Natural killer cell (primary cell): Measurements from ENCODE around the gene PROX1. TPM values are rescaled to one million over a fixed set of nuclear protein-coding genes. Genes with fewer than 3 reads are reported as not detected.

Experiments
- ATAC-seq, 3 donors: fragments of 150-1000 bp in 2 of 3; fragments of 200-7000 bp in 1 of 3; cut with Tn5 transposase; 1 replicate in 1 of 3; 2 replicates in 2 of 3; pipeline ENCODE4 v1.10.0; 2021; ENCODE audit warnings: mild to moderate bottlenecking in 2 of 3, moderate library complexity in 2 of 3
- DNase-seq, 2 donors: peaks; one replicate each; pipeline versions ENCODE4 v3.0.0 to v3.0.0-alpha.2; 2013 to 2021; ENCODE audit warnings: mixed read lengths in 1 of 2
- H3K27ac ChIP-seq: one replicate; pipeline ENCODE4 v1.5.1; 2013; ENCODE audit warnings: mild to moderate bottlenecking, low read length
- H3K27me3 ChIP-seq: one replicate; pipeline ENCODE4 v1.6.1; 2013; ENCODE audit warnings: low read length; ENCODE audit not compliant: control insufficient read depth, insufficient read depth
- H3K36me3 ChIP-seq: one replicate; pipeline ENCODE4 v1.6.1; 2013; ENCODE audit warnings: low read length; ENCODE audit not compliant: control insufficient read depth, insufficient read depth
- H3K4me1 ChIP-seq: one replicate; pipeline ENCODE4 v1.6.1; 2013; ENCODE audit warnings: low read length; ENCODE audit not compliant: control insufficient read depth, insufficient read depth
- H3K4me3 ChIP-seq: one replicate; pipeline ENCODE4 v1.5.1; 2013; ENCODE audit warnings: low read length
- H3K9me3 ChIP-seq: one replicate; pipeline ENCODE4 v1.6.1; 2013; ENCODE audit warnings: low read length; ENCODE audit not compliant: control insufficient read depth, insufficient read depth
- H3K27ac Mint-ChIP-seq, 2 donors: one replicate each; pipeline ENCODE4 v1.8.0; 2022; ENCODE audit warnings: mild to moderate bottlenecking in 2 of 2, mixed read lengths in 2 of 2, moderate library complexity in 1 of 2
- H3K27me3 Mint-ChIP-seq, 2 donors: one replicate each; pipeline ENCODE4 v1.8.0; 2022; ENCODE audit warnings: low read depth in 2 of 2, mixed read lengths in 2 of 2
- H3K36me3 Mint-ChIP-seq: one replicate; pipeline ENCODE4 v1.8.0; 2022; ENCODE audit warnings: mixed read lengths
- H3K4me1 Mint-ChIP-seq, 2 donors: one replicate each; pipeline ENCODE4 v1.8.0; 2022; ENCODE audit warnings: mixed read lengths in 2 of 2
- H3K4me3 Mint-ChIP-seq: one replicate; pipeline ENCODE4 v1.8.0; 2022; ENCODE audit warnings: mild to moderate bottlenecking, moderate library complexity, mixed read lengths
- H3K9me3 Mint-ChIP-seq, 2 donors: one replicate each; pipeline ENCODE4 v1.8.0; 2022; ENCODE audit warnings: mixed read lengths in 2 of 2
- CTCF ChIP-seq: fragments of 200-600 bp; IDR thresholded peaks from one replicate; pipeline ENCODE4 v1.8.0; 2022; ENCODE audit warnings: antibody characterized with exemption
- WGBS: methylation state at CpG from one replicate; pipeline ENCODE4 v1.1.7; 2013; ENCODE audit warnings: missing lambda C conversion rate; ENCODE audit not compliant: insufficient coverage; 5-methylcytosine and 5-hydroxymethylcytosine counted together
- intact Hi-C: fragments of 100-400 bp; cut with micrococcal nuclease; formaldehyde crosslinking; loops from one replicate; pipeline ENCODE4 v1.14.2; 2022
- total RNA-seq, 4 donors: library from RNA; stranded (reverse); fragments of 120-200 nt in 1 of 4; gene quantifications; one replicate each; pipeline versions ENCODE4 v1.2.3 to v1.2.4, GENCODE V29; 2013 to 2022

The PROX1 gene
- total RNA-seq, 3 donors from 2014 or later (not counting 1 experiment from before 2014, with no cell fraction given), result not detected

- H3K27me3 ChIP-seq, result no peaks in the 10 kb centered on the region
- no peak overlapping the region for H3K4me3 ChIP-seq
- H3K27ac ChIP-seq, result no peak overlapping the region
- Mint-ChIP-seq H3K36me3 (no peaks in the 10 kb centered on the region), H3K4me1 (no peaks in the 10 kb centered on the region), H3K4me3 (no peak overlapping the region), H3K9me3 (no peaks in the 10 kb centered on the region), H3K27me3 (peaks cover 5 to 8% of the 10 kb centered on the region in 2 donors), H3K27ac (no peak overlapping the region)
- DNase-seq (no peak), ATAC-seq (no peak)
- H3K4me1 ChIP-seq, result no peaks in the 10 kb centered on the region
- 56% methylated on average over 1 of the region's 2 CpGs for WGBS
- TF ChIP-seq CTCF, result no peak
- no peaks in the 10 kb centered on the region for H3K9me3 ChIP-seq
- intact Hi-C loops, result no loop called here
- no peaks in the 10 kb centered on the region for H3K36me3 ChIP-seq
Measured at GRCh38 chr1:214010717-214011116, 22.9 kb downstream of the PROX1 start.

- no peaks in the 10 kb centered on the region for H3K4me1 ChIP-seq
- ATAC-seq (no peak), DNase-seq (no peak)
- TF ChIP-seq CTCF, result no peak
- Mint-ChIP-seq H3K9me3 (no peaks in the 10 kb centered on the region), H3K27me3 (peaks cover 0 to 5% of the 10 kb centered on the region in 2 donors), H3K27ac (no peak overlapping the region), H3K4me1 (no peaks in the 10 kb centered on the region), H3K36me3 (no peaks in the 10 kb centered on the region), H3K4me3 (no peak overlapping the region)
- H3K9me3 ChIP-seq, result no peaks in the 10 kb centered on the region
- WGBS, result 0% methylated on average over 1 of the region's 2 CpGs
- intact Hi-C loops, result no loop called here
- H3K36me3 ChIP-seq, result no peaks in the 10 kb centered on the region
- no peak overlapping the region for H3K4me3 ChIP-seq
- no peaks in the 10 kb centered on the region for H3K27me3 ChIP-seq
- H3K27ac ChIP-seq, result no peak overlapping the region
Measured at GRCh38 chr1:214012418-214012817, 24.6 kb downstream of the PROX1 start.

GRCh38 chr1:214013614-214014377 is 26.0 kb downstream of the PROX1 start:
- no peak for TF ChIP-seq CTCF
- Mint-ChIP-seq H3K4me3 (no peak overlapping the region), H3K4me1 (no peaks in the 10 kb centered on the region), H3K27ac (no peak overlapping the region), H3K9me3 (no peaks in the 10 kb centered on the region), H3K27me3 (peaks cover 0 to 5% of the 10 kb centered on the region in 2 donors), H3K36me3 (no peaks in the 10 kb centered on the region)
- no peak overlapping the region for H3K27ac ChIP-seq
- 95% methylated on average over 15 of the region's 15 CpGs for WGBS
- no peak for ATAC-seq
- no peaks in the 10 kb centered on the region for H3K27me3 ChIP-seq
- H3K4me3 ChIP-seq, result no peak overlapping the region
- no peak for DNase-seq
- no peaks in the 10 kb centered on the region for H3K36me3 ChIP-seq
- no peaks in the 10 kb centered on the region for H3K9me3 ChIP-seq
- no peaks in the 10 kb centered on the region for H3K4me1 ChIP-seq
- intact Hi-C loops, result no loop called here

- H3K4me3 ChIP-seq, result no peak overlapping the region
- WGBS, result 56% methylated on average over 3 of the region's 4 CpGs
- no peaks in the 10 kb centered on the region for H3K4me1 ChIP-seq
- H3K9me3 ChIP-seq, result no peaks in the 10 kb centered on the region
- Mint-ChIP-seq H3K27me3 (peaks cover 0 to 5% of the 10 kb centered on the region in 2 donors), H3K4me1 (no peaks in the 10 kb centered on the region), H3K4me3 (no peak overlapping the region), H3K36me3 (no peaks in the 10 kb centered on the region), H3K9me3 (peaks cover 0 to under 1% of the 10 kb centered on the region in 2 donors), H3K27ac (no peak overlapping the region)
- TF ChIP-seq CTCF, result no peak
- H3K27me3 ChIP-seq, result no peaks in the 10 kb centered on the region
- intact Hi-C loops, result no loop called here
- no peak overlapping the region for H3K27ac ChIP-seq
- DNase-seq (no peak), ATAC-seq (no peak)
- no peaks in the 10 kb centered on the region for H3K36me3 ChIP-seq
Measured at GRCh38 chr1:214014730-214015129, 27.0 kb downstream of the PROX1 start.
